Urinary bladder (tissue), 4 donors: ENCODE results near the gene BAIAP2L2. TPM values are rescaled to one million over a fixed set of nuclear protein-coding genes. Genes with fewer than 3 reads are reported as not detected.

ENCODE experiments used
- DNase-seq: peaks from one replicate; pipeline ENCODE4 v3.0.0-alpha.2; 2015; ENCODE audit errors: extremely low spot score
- H3K27ac ChIP-seq: one replicate; pipeline ENCODE4 v1.5.1; 2013; ENCODE audit warnings: low read depth, mild to moderate bottlenecking, moderate library complexity
- H3K36me3 ChIP-seq: one replicate; pipeline ENCODE4 v1.6.1; 2013; ENCODE audit warnings: mild to moderate bottlenecking, moderate library complexity; ENCODE audit not compliant: insufficient read depth
- H3K4me1 ChIP-seq: one replicate; pipeline ENCODE4 v1.6.1; 2013; ENCODE audit warnings: mild to moderate bottlenecking, moderate library complexity; ENCODE audit not compliant: insufficient read depth
- H3K4me3 ChIP-seq: one replicate; pipeline ENCODE4 v1.5.1; 2013; ENCODE audit warnings: low read depth, low read length
- WGBS: extraction: QIAGEN DNeasy Blood & Tissue Kit; methylation state at CpG from one replicate; pipeline ENCODE4 v1.1.7; 2013; 5-methylcytosine and 5-hydroxymethylcytosine counted together
- polyA plus RNA-seq: library from polyadenylated mRNA; stranded (reverse); fragments of 200-250 nt; gene quantifications from one replicate; pipeline ENCODE4 v1.2.3, GENCODE V29; 2013
- total RNA-seq: library from RNA; depleted of rRNA; stranded (reverse); fragments of >200 nt; gene quantifications from one replicate; pipeline ENCODE4 v1.2.3, GENCODE V29; 2014
- donor health status: healthy with polysubstance abuse.
- donor health status: healthy.

Gene BAIAP2L2
- total and polyA plus RNA-seq, 2 donors: 0.42 TPM; not detected in 1

DNA sequence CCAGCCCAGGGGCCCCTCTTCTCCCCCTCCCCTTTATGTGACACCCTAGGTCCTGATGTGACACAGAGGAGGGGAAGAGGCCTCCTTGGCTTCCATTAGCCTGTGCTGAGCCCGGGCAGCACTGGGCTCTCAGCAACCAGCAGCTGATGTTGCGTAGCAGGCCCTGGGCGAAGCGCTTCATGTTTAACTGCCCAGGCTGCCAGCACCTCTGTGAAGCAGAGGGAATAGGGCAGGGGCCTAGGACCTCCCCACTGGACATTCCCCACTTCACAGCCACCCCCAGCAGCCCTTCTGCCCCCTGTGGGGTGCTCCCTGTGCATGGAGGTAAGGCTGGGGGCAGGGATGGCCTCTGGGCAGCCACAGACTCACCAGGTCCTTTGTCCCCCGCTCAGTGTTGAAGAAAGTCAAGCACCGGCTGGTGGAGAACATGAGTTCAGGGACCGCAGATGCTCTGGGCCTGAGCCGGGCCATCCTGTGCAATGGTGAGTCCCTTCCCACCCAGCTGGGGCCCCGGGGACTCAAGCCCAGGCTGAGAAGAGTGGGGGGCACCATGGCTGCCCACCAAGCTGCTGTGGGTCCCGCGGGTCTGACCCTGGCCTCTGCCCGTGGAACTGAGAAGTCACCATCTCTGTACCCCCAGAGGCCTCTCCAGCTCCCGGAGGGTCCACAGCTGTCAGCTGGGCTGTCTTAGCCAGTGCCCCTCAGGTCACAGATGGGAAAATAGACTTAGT is 41.7 kb downstream of the BAIAP2L2 start:
- Histone ChIP-seq H3K27ac (no peak overlapping the region), H3K4me1 (no peaks in the 10 kb centered on the region), H3K4me3 (no peak overlapping the region), H3K36me3 (peaks cover 6% of the 10 kb centered on the region)
- 76% methylated on average over 13 of the region's 13 CpGs for WGBS
- DNase-seq: no peak

DNA sequence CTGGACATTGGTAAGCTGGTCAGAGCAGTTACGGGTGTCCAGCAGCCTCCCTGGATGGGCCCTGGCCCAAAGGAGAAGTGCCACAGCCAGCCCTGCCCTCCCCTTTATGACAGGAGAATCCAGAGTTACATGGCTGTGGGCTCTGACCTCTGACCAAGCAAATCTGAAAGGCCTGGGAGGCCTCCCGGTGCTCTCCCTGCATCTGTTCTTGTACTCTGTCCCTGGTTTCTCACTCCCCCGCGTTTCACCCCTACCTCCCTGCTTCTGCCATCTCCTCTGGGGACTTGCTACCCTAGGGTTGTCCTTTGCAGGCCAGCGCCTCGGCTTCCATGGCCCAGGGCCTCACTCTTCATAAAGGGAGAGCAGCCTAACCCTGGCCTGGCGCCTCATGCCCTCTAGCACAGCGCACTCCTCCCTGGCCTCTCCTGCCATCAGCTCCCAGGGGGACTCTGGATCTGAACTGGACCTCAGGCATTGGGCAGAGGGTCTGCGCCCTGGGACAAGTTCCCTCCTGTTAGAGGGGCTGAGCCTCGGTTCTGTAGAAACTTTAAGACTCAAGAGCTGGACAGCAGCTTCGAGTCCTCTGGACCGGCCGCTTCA is 42.6 kb downstream of the BAIAP2L2 start:
- DNase-seq: no peak
- no peak overlapping the region for H3K27ac ChIP-seq
- no peaks in the 10 kb centered on the region for H3K4me1 ChIP-seq
- H3K36me3 ChIP-seq: peaks cover 6% of the 10 kb centered on the region
- WGBS: 89% methylated on average over 13 of the region's 13 CpGs
- no peak overlapping the region for H3K4me3 ChIP-seq

- Histone ChIP-seq H3K36me3 (peaks cover 4% of the 10 kb centered on the region), H3K4me1 (no peaks in the 10 kb centered on the region), H3K4me3 (no peak overlapping the region), H3K27ac (no peak overlapping the region)
- no peak for DNase-seq
- WGBS: 85% methylated on average over 8 of the region's 8 CpGs
These were observed 43.5 kb downstream of the BAIAP2L2 start for GRCh38 chr22:38067028-38067415.

GRCh38 chr22:38066381-38067027 is 44.0 kb downstream of the BAIAP2L2 start:
- 80% methylated on average over 13 of the region's 13 CpGs for WGBS
- no peak for DNase-seq
- H3K36me3 ChIP-seq: peaks cover 3% of the 10 kb centered on the region

GRCh38 chr22:38065539-38065938 is 44.9 kb downstream of the BAIAP2L2 start:
- WGBS: 95% methylated on average over 8 of the region's 8 CpGs
- no peak for DNase-seq
- H3K36me3 ChIP-seq: no peaks in the 10 kb centered on the region
- no peak overlapping the region for H3K4me3 ChIP-seq
- no peaks in the 10 kb centered on the region for H3K4me1 ChIP-seq
- no peak overlapping the region for H3K27ac ChIP-seq

More at GRCh38 chr22:38066381-38067027, 44.0 kb downstream of the BAIAP2L2 start:
- no peak overlapping the region for H3K27ac ChIP-seq
- no peak overlapping the region for H3K4me3 ChIP-seq
- H3K4me1 ChIP-seq: no peaks in the 10 kb centered on the region

GRCh38 chr22:38062791-38063190 is 47.7 kb downstream of the BAIAP2L2 start:
- peaks cover 3% of the 10 kb centered on the region for H3K36me3 ChIP-seq
- no peak overlapping the region for H3K4me3 ChIP-seq
- H3K4me1 ChIP-seq: no peaks in the 10 kb centered on the region
- DNase-seq: no peak
- no peak overlapping the region for H3K27ac ChIP-seq
- WGBS: 82% methylated on average over 6 of the region's 6 CpGs

GRCh38 chr22:38056969-38057891 is 53.3 kb downstream of the BAIAP2L2 start, which contains the start of gene PICK1:
Gene PICK1 (plus strand): TSS chr22:38057404. CDS start chr22:38057810, 406 bp downstream.
- Histone ChIP-seq H3K27ac (peak within 1 kb of the TSS; percentile 63), H3K36me3 (peaks cover 3% of the 10 kb centered on the region), H3K4me3 (peak within 1 kb of the TSS; percentile 36), H3K4me1 (no peaks in the 10 kb centered on the region)
- WGBS: 2% methylated on average over 47 of the region's 47 CpGs
- peak; percentile 92 for DNase-seq

DNA sequence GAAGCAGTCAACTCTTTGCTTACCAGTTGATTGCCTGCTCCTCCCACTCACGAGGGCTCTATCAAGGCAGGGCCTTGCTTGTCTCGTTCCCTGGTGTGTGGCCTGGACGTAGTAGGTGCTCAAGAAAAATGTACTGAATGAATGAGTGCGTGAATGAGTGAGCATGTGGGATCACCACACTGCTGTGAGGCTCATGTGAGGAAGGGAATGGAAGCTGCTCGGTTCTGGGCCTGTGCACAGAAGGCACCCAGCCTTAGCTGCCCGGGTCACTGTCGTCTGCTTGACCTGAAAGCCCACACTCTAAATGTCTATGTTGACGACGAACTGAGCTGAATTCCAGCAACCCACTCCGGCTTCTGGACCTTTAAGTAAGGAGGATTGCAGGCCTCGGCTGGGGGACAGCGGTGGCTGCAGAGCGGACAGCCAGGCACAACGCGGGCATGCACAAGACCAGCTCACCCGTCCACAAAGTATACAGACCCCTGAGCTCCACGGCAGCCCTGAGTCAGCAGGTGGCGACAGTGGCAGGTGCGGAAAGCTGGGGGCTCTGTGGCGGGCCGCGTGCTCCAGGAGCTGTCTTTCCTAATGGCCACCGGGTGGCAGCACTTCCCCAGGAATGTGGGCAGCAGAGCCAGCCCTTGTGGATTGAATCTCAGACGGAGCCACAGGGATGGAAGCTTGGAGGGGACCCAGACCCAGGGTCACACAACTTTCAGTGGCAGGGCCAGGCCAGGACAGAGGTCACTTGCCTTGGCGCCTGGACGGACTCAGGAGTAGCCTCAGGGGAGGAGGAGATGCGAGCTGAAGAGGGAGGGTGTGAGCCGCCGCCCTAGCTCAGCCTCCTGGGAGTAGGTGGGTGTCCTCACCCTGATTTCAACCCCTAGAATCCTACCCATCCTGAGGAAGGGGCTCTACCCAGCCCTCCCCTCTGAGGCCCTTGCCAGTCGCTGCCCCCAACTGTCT is 58.3 kb downstream of the BAIAP2L2 start:
- WGBS: 28% methylated on average over 30 of the region's 30 CpGs

DNA sequence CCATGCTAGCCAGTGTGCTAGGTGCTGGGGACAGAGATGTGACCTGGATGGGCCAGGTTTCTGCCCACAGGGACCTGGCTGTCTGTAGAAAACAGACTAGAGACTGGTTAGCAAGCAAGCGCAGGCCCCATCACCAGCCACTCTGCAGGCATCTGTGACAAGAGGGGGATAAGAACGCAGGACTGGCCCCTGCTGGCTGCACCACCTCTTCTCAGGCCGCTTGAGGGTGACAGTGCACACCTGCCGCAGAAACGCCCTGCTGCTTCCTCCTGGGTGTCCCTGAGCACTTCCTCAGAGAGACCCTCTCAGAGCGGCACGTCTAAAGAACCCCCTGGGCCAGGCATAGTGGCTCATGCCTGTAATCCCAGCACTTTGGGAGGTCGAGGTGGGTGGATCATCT is 59.2 kb downstream of the BAIAP2L2 start:
- Histone ChIP-seq H3K36me3 (no peaks in the 10 kb centered on the region), H3K4me1 (no peaks in the 10 kb centered on the region), H3K4me3 (no peak overlapping the region), H3K27ac (no peak overlapping the region)
- DNase-seq: no peak
- WGBS: 85% methylated on average over 8 of the region's 8 CpGs

More for the DNA sequence above, 58.3 kb downstream of the BAIAP2L2 start:
- H3K4me1 ChIP-seq: no peaks in the 10 kb centered on the region
- H3K36me3 ChIP-seq: no peaks in the 10 kb centered on the region
- DNase-seq: no peak
- no peak overlapping the region for H3K27ac ChIP-seq
- no peak overlapping the region for H3K4me3 ChIP-seq

DNA sequence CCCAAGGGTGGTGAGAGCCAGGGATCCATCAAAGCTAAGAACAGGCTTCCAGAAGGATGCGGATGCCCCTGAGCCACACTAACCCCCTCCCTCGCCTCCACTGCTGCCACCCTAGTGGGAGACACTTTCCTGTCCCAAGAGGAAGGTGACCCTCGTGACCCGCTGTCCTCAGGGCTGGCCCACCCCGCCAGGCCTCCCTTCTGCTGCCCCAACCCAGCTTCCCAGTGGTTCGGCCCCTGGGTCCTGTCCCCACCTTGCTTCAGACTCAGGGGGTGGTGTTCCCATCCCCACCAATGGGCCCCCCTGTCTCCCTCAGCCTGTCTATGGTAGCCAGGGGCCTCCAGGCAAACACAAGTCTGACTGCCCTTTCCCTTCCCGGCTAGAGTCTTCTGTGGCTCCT is 59.8 kb downstream of the BAIAP2L2 start:
- no peaks in the 10 kb centered on the region for H3K4me1 ChIP-seq
- no peaks in the 10 kb centered on the region for H3K36me3 ChIP-seq
- H3K4me3 ChIP-seq: no peak overlapping the region
- no peak for DNase-seq
- 92% methylated on average over 7 of the region's 7 CpGs for WGBS
- no peak overlapping the region for H3K27ac ChIP-seq

GRCh38 chr22:38049812-38050619 is 60.5 kb downstream of the BAIAP2L2 start:
- no peak for DNase-seq
- 73% methylated on average over 20 of the region's 20 CpGs for WGBS
- Histone ChIP-seq H3K27ac (no peak overlapping the region), H3K36me3 (no peaks in the 10 kb centered on the region), H3K4me1 (no peaks in the 10 kb centered on the region), H3K4me3 (no peak overlapping the region)
